ENCODE data around the gene ARID5B. TPM values are rescaled to one million over a fixed set of nuclear protein-coding genes. Genes with fewer than 3 reads are reported as not detected.

The ARID5B gene
- total RNA-seq, 1 experiment from 2014 or later: 0.04 TPM

DNA sequence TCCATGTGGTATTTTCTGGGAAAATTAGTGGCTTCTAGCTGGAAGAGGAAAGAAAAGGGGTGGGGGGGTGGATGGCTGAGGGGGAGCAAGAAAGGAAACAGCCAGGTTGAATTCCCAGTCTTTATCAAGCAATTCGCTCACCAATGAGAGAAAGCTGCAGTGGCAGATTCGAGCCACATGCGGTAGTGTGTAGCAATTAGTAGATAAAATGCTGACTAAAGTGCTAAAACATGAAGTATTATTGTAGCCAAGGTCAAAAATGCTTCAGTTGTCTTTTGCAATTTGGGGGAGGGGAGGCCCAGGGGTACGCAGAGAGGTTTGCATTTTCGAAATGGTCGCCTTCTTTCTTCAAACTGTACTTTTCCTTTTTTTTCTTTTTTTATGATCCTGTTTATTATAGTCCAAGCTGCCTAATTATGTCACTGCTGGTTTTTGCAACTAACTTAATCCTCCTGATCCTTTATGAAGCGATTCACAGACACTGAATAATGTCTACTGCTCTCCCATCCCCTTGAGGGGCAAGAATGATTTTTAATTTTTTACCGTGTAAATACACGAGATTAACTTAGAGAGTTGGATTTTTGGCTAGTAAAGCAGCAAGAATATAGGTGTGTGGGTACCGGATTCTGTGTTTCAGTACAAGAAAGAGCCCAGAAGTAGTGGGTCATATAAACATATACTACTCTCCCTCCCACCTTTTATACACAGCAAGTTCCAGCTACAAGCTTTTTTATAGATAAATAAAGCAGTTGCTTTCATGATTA lies 3.6 kb upstream of the ARID5B start:
- no peak overlapping the region for H2BK15ac ChIP-seq (ENCODE audit: low read depth, low read length)
- H3K27me3 ChIP-seq (ENCODE audit: insufficient read depth, low read length): peaks cover 29% of the 10 kb centered on the region; the same call in 1 of the 2 replicates
- no peaks in the 10 kb centered on the region; a peak in 1 of 5 replicates for H3K9me3 Mint-ChIP-seq

More for the DNA sequence above, 3.6 kb upstream of the ARID5B start:
- Histone ChIP-seq H3K4ac (ENCODE audit: low read depth, low read length) (no peak overlapping the region), H2BK5ac (ENCODE audit: insufficient read length, low read length) (no peak overlapping the region), H4K5ac (ENCODE audit: insufficient read length, low read depth, low read length) (no peak overlapping the region), H3K23me2 (ENCODE audit: insufficient read length, low read depth, low read length, poor library complexity, severe bottlenecking) (peaks cover 33% of the 10 kb centered on the region), H4K91ac (ENCODE audit: insufficient read length, low read depth, low read length) (no peak overlapping the region), H3K79me1 (ENCODE audit: insufficient read depth, low read depth, low read length, poor library complexity, severe bottlenecking) (no peaks in the 10 kb centered on the region), H3T11ph (ENCODE audit: low read length) (no peak overlapping the region), H3K56ac (ENCODE audit: insufficient read length, low read depth, low read length) (no peak overlapping the region), H3K27ac (ENCODE audit: insufficient read length, low read depth, low read length) (no peak overlapping the region), H3K79me2 (ENCODE audit: insufficient read depth, low read length) (no peaks in the 10 kb centered on the region), H3K9ac (ENCODE audit: extremely low read depth, insufficient read length, low read length) (no peak overlapping the region), H4K20me1 (ENCODE audit: control insufficient read depth, insufficient read depth, insufficient read length) (no peaks in the 10 kb centered on the region), H3K4me1 (ENCODE audit: insufficient read depth, low read length) (no peaks in the 10 kb centered on the region), H2BK12ac (ENCODE audit: insufficient read length, low read depth, low read length) (no peak overlapping the region), H3K14ac (ENCODE audit: insufficient read depth, low read length) (no peak overlapping the region), H2AFZ (ENCODE audit: low read length) (no peak overlapping the region), H4K8ac (replicated peaks; ENCODE audit: insufficient read length, low read depth, low read length) (no peak overlapping the region), H3K18ac (ENCODE audit: insufficient read length, low read depth, low read length) (no peak overlapping the region), H3K23ac (ENCODE audit: insufficient read length, low read depth, low read length) (no peak overlapping the region), H2AK5ac (ENCODE audit: insufficient read length, low read length) (no peak overlapping the region), H3K4me2 (ENCODE audit: insufficient read depth, insufficient read length, low read length) (peak overlapping the region; percentile 86), H2BK120ac (ENCODE audit: low read depth, low read length, poor library complexity, severe bottlenecking) (no peak overlapping the region), H2BK20ac (ENCODE audit: low read depth, low read length, poor library complexity, severe bottlenecking) (no peak overlapping the region), H3K9me3 (ENCODE audit: control insufficient read depth, low read depth, low read length) (no peaks in the 10 kb centered on the region)
- DNase-seq: peak; percentile 49
- H3K4me3 Mint-ChIP-seq: peak overlapping the region; percentile 68 to 84
- H3K27me3 Mint-ChIP-seq (ENCODE audit: low read depth): peaks cover 64% of the 10 kb centered on the region
- H3K36me3 Mint-ChIP-seq (ENCODE audit: insufficient read depth in 1 of 3, low read depth in 3 of 3): no peaks in the 10 kb centered on the region; a peak in 1 of 7 replicates
- peaks cover 37 to 49% of the 10 kb centered on the region in 2 experiments for H3K4me1 Mint-ChIP-seq
- no peak overlapping the region for H3K27ac Mint-ChIP-seq
- no CpG with 5 or more reads among the region's 10 CpGs for WGBS (ENCODE audit: extremely low coverage, insufficient read length, low lambda C conversion rate)
- TF ChIP-seq, protein P1, sequence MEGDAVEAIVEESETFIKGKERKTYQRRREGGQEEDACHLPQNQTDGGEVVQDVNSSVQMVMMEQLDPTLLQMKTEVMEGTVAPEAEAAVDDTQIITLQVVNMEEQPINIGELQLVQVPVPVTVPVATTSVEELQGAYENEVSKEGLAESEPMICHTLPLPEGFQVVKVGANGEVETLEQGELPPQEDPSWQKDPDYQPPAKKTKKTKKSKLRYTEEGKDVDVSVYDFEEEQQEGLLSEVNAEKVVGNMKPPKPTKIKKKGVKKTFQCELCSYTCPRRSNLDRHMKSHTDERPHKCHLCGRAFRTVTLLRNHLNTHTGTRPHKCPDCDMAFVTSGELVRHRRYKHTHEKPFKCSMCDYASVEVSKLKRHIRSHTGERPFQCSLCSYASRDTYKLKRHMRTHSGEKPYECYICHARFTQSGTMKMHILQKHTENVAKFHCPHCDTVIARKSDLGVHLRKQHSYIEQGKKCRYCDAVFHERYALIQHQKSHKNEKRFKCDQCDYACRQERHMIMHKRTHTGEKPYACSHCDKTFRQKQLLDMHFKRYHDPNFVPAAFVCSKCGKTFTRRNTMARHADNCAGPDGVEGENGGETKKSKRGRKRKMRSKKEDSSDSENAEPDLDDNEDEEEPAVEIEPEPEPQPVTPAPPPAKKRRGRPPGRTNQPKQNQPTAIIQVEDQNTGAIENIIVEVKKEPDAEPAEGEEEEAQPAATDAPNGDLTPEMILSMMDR (conservative IDR thresholded peaks at IDR 0.05): peak; percentile 36; the same call in 2 of the 3 replicates
